B cell (primary cell): ENCODE data around the gene RETREG1.

Source experiments
- CTCF ChIP-seq: fragments of 200-600 bp; IDR thresholded peaks from one replicate; pipeline ENCODE4 v1.8.0; 2022; ENCODE audit warnings: antibody characterized with exemption, mild to moderate bottlenecking
- EZH2 ChIP-seq: IDR thresholded peaks from 2 replicates; pipeline ENCODE4 v1.6.1; 2012; ENCODE audit warnings: borderline replicate concordance, low read depth, mild to moderate bottlenecking, moderate library complexity, low read length; ENCODE audit not compliant: insufficient read depth, poor library complexity, severe bottlenecking

GRCh38 chr5:16490911-16491310 is 125.9 kb downstream of the RETREG1 start:
- no peak for TF ChIP-seq CTCF
- no peak for TF ChIP-seq EZH2
